HG02623 (cell line): ENCODE measurements around the gene BMP2K.
A peak's percentile ranks its signal among the peaks of the same experiment; 100 is the strongest.
"Not testable (repeated sequence)": the region's sequence is repeated elsewhere in the genome, so short reads cannot be mapped to it uniquely, and the experiment has no call there.

Source experiments
- ATAC-seq: cut with Tn5 transposase; IDR thresholded peaks from one replicate; pipeline ENCODE4 v1.9.1; 2021; ENCODE audit warnings: moderate library complexity; ENCODE audit not compliant: unreplicated experiment

Gene BMP2K

DNA sequence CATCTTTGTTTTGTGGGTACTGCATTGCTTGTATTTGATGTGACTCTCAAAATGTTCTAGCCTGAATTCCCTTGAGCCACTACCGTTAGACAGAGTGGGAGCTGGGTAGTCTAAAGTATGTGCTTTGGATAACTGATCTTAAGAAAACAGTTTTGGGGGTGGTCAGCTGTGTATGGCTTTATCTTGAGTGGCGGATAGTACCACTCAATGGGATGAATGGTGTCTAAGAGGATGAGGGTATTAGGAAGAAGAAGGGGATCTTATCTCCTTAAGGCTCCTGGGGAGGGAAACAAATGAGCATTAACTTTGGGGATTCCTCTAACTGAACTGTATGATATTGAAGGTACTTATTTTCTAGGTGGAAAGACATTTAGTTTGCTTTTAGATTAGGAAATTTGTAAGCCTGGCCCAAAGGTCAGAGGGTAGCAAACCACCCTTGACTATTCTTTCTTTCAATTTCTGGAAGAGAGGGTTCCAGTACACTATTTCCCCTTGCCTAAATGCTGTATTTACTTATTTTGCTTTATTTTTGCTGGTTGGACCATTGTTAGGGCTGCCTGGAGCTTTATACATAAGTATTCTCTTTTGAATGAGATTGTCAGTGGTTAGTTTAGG is 11.3 kb downstream of the BMP2K start:
- ATAC-seq, result no peak

DNA sequence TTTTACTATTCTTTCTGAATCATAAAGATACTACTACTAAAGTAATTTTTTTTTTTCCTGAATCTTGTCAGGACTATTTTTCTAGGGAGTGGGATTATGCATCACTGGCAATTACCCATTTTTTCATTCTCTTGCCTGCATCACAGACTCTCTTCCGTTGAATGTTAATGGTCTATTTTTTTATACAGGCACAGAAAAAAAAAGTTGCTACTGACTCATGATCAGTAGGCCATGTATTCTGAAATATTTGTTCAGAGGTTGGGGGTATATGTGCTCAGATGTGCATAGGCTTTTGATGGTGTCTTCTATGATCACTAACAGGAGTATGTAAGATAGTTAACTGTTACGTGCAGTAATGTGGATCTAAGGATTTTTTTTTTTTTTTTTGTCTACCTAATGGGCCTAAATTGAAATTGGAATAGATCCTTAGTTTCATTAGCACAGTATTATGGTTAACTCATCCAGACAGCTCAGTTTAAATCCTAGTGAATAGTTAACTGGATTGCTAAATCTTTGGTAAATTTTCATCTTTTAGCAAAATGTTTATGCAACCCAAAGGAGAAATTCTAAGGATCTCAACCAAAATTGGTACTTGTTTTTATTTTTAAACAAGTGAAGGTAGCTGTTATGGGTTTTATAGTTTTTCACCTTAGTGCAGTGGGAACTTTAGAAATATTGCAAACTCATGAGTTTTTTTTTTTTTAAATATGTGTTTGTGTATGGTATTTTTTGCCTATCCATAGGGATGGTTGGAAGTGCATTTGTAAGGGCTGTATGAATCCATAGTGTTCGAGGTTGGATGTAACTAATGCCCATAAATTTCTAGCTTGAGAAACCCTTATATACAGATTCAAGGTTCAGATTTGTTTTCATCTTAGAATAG is 12.1 kb downstream of the BMP2K start:
- no peak for ATAC-seq

DNA sequence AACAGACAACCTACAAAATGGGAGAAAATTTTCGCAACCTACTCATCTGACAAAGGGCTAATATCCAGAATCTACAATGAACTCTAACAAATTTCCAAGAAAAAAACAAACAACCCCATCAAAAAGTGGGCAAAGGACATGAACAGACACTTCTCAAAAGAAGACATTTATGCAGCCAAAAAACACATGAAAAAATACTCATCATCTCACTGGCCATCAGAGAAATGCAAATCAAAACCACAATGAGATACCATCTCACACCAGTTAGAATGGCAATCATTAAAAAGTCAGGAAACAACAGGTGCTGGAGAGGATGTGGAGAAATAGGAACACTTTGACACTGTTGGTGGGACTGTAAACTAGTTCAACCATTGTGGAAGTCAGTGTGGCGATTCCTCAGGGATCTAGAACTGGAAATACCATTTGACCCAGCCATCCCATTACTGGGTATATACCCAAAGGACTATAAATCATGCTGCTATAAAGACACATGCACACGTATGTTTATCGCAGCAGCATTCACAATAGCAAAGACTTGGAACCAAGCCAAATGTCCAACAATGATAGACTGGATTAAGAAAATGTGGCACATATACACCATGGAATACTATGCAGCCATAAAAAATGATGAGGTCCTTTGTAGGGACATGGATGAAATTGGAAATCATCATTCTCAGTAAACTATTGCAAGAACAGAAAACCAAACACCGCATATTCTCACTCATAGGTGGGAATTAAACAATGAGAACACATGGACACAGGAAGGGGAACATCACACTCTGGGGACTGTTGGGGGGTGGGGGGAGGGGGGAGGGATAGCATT is 19.7 kb downstream of the BMP2K start:
- ATAC-seq, result not testable (repeated sequence)

DNA sequence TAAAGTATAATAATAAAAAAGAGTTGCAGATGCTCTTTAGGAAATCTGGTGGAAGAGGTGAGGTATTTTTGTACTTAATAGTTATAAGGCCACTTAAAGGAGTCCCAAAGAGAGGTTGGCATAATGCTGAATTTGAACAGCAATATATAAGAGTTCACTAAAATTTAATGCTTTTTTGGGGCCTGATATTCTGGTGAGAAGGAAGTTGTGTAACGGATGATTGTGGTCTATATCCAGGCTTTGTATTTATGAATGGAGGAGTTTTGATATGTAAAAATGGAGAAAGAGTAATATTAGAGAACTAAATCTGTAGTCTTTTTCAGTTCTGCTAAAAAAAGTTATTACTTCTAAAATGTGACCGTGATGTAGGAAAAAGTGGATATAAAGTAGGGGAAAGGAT is 20.4 kb downstream of the BMP2K start:
- ATAC-seq, result no peak

DNA sequence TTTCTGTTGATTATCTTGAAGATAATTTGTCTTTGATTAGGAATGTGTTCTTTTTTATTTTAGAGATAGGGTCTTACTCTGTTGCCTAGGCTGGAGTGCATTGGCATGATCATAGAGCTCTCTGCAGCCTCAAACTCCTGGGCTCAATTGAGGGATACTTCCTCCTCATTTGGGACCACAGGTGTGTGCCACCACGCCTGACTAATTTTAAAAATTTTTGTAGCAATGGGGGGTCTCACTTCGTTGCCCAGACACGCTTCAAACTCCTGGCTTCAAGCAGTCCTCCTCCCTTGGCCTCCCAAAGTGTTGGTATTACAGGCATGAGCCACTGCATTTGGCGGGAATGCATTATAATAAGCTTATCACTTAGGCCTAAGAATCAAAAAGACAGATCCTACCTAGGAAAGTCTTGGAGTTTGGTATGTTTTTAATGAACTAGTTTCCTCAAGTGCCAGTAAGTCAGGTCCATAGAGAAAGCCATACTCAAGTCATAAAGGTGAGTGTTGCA is 21.7 kb downstream of the BMP2K start:
- ATAC-seq, result no peak

DNA sequence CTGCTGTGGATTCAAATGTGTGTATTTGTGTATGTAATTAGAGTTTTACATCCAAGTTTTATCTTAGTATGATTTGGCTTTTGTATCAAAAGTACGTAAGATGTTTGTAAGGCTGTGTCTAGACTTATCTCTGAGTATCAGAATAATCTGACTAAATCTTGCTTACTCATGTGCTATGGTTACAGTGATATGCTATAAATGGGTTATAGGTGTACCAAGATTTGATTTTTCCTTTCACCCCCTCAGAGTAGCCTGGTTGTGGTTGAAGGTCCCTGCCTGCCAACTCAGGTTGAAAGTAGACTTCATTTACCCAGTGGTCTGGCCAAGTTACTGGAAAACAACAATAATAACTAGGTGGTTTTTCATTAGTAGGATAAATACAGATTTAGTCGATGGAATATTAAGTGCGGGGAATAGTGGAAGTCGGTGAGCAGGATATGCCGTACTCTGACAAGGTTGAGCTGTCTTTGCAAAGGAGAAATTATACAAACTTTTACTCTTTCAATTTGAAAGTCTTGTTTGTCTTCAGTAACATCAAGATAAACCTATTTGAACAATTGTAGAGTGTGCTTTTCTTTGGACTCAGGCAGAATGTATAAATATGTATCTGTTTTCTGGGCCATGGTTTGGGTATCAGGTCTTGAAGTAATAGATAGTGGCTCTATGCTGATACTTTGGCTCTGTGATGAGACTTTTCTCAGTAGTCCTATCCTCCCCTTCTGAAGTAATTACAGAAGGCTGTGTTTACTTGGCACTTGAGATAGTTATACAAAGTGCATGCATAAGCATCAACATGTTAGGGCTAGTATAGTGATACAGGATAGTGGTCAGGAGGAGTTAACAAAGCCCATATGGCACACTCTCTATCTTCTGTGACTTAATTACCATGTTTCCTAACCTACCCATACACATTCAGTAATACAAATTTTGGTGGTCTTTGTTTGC is 23.7 kb downstream of the BMP2K start:
- ATAC-seq, result no peak

DNA sequence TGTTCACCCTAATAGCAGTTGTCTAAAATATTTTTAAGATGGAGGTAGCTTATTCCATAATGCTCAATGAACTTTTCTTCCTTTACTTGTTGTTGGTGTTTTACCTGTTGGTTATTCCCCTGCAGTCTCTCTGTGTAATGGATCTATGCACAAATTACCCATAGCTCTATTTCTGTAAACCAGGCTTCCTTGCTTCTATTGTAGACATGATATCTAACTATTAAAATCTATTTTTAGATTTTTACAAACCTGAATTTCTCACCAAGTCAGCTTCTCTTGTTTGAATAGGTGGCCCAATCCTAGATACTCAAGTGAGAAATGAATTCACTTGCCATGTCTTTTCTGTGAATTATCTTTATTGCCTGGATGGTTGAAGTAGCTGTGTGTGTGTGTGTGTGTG is 24.8 kb downstream of the BMP2K start:
- ATAC-seq, result no peak

DNA sequence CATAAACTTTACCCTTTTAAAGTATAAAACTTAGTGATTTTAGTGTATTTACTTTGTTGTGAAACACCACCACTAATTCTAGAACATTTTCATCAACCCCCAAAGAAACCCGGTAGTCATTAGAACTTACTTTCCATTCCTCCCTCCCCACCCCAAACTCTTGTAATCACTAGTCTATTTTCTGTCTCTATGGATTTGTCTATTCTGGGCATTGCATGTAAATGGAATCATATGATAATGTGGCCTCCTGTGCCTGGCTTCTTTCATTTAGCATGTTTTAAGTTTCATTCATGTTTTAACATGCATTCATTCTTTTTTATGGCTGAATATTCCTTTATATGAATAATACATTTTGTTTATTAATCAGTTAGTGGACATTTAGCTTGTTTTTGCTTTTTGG is 27.8 kb downstream of the BMP2K start:
- no peak for ATAC-seq

DNA sequence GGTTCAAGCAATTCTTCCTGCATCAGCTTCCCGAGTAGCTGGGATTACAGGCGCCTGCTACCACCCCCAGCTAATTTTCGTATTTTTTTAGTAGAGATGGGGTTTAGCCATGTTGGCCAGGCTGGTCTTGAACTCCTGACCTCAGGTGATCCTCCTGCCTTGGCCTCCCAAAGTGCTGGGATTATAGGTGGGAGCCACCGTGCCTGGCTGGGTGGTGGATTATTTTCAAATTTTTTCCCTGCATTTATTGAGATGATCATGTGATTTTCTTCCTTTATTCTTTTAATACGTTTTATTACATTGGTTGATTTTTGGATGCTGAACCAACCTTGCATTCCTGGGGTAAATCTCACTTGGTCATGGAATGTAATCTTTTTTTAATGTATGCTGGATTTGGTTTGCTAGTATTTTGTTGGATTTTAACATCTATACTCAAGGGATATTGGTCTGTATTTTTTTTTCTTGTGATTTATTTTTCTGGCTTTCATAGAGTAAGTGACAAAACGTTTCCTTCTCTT is 30.9 kb downstream of the BMP2K start:
- ATAC-seq, result no peak

DNA sequence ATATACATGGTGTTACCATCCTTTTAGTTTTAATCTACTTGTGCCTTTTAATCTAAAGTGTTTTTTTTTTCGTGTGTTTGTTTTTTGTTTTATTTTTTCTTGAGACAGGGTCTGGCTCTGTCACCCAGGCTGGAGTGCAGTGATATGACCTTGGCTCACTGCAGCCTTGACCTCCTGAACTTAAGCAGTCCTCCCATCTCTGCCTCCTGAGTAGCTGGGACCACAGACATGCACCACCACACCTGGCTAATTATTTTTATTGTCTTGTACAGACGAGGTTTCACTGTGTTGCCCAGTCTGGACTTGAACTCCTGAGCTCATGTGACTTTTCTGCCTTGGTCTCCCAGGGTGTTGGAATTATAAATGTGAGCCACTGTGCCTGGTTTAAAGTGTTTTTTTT is 33.1 kb downstream of the BMP2K start:
- ATAC-seq, result no peak

DNA sequence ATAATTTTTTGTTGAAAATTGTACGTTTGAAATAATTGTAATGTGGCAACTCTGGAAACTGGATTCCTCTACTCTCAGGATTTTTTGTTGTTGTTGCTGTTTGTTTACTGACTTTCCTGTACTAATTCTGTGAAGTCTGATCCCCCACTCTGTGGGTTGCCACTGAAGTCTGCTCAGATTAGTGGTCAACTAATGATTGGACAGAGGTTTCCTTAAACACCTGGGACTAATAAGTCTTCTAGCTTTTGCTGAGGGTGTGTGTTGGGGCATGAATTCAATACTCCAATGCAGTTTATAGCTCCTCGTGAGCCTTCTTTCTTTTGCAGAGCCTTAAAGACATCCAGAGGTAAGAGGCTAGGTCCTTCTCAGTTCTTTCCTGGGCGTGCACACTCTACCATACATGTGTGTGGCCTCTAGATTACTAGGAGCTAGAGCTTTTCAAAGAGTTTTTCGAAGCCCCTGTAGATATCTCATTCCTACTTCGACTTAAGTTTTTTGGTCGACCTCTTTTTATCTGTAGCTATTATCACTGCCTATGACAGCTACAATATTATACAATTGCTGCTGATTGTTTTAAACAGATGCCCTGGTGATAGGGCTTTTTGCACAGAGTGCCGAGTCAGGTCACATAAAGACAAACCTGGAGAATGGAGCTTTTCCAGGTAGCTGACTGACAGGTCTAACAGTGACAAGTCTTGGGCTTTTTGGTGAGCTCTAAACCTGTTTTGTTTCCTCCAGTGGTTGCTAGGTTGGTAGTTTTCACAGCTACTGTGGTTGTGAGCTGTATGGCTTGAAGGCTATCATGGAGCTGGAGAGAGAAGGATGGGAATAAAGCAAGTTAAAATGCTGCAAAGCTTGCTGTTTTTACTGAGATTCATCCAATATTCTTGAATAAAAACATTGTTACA is 34.0 kb downstream of the BMP2K start:
- no peak for ATAC-seq

DNA sequence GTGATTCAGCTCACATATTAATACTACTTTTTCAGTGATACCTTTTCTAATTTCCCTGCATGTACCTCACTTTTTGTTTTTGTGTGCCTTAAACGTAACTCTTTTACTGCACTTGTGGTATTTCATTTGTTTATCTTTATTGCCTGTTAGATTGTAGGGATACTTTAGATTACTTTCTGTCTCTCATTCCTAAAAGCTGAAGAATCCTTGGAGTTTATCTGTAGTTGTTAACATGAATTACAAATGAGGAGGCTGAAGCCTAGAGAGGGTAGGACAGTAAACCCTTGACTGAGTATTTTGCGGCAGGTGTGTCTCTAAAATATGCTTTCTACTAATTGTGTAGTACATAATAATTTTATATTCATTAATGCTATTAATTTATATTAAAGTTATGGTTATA is 34.9 kb downstream of the BMP2K start:
- no peak for ATAC-seq

DNA sequence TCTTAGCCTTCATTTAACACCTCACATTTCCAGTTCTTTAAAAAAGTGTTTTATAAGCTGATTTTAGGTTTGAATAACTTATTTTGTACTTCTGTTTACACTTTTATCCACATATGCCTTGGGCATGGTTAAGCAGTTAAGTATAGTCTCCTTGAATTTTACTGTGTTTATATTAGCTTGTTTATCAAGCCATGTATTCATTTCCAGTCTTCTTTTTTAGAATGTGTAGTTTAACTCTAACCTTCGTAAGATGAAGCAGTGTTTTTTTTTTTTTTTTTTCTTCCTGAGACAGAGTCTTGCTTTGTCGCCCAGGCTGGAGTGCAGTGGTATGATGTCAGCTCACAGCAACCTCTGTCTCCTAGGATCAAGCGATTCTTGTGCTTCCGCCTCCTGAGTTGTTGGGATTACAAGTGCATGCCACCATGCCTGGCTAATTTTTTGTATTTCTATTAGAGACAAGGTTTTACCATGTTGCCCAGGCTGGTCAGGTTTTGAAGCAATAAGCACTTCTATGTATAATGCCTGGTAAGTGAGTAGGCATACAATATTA is 42.5 kb downstream of the BMP2K start:
- no peak for ATAC-seq

DNA sequence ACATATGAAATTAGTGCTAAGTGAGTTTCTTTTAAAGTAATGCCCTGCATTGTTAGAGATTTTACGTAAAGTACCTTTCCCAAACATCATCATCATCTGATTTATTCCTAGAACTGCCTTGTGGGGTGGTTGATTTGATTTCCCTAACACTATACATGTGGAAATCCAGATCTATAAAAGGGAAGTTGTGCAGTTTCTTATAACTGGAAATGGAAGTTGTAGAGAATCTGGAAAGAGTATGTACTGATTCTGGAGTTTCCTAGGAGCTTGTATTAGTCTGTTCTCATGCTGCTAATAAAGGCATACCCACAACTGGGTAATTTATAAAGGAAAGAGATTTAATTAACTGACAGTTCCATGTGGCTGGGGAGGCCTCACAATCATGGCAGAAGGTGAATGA is 47.9 kb downstream of the BMP2K start:
- ATAC-seq, result no peak

DNA sequence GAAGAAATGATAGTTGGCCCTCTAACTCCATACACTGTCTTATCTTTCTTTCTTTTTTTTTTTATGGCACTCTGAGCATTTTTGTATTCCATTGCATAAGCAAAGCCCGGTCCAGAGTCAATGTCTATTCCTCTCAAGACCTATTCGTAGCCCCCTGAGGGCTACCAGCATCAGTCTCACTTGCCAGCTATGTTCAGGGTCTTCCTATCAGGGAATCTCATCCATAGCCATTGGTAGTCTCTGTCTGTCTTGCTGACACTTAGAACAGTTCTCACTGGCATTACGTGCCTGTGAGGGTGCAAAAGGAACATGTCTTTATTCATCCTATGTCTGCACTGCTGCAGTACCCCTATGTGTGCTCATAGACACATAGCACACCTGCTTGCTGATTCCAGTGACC is 51.0 kb downstream of the BMP2K start:
- no peak for ATAC-seq

DNA sequence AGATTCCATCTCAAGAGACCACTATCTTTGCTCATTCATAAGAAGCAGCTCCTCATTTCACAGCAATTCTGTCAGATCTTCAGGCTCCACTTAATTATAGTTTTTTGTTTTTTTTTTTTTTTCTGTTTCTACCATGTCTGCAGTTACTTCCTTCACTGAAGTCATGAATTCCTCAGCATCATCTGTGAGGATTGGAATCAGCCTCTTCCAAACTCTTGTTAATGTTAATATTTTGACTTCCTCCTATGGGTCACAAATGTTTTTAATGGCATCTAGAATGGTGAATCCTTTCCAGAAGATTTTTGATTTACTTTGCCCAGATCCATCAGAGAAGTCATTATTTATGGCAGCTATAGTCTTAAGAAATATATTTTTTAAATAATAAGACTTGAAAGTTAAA is 53.1 kb downstream of the BMP2K start:
- no peak for ATAC-seq

DNA sequence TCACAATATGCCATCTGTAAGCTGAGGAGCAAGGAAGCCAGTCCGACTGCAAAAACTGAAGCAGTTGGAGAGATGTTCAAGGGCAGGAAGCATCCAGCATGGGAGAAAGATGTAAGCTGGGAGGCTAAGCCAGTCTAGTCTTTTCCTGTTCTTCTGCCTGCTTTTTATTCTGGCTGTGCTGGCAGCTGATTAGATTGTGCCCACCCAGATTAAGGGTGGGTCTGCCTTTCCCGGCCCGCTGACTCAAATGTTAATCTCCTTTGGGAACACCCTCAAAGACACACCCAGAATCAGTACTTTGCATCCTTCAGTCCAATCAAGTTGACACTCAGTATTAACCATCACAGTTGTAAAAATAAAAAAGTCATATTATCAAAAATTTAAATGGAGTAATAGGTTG is 63.5 kb downstream of the BMP2K start:
- ATAC-seq, result not testable (repeated sequence)

DNA sequence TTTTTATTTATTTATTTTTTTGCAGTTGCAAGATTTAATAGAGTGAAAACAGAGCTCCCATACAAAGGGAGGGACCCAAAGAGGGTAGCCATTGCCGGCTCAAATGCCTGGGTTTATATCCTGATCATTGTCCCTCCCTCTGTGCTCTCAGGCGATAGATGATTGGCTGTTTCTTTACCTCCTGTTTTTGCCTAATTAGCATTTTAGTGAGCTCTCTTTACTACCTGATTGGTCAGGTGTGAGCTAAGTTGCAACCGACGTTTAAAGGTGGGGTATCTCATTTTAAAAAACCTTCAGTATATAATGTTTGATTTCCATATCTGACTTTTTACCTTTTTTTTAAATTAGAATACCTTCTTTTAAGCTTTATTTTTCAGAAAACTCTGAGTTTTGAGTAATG is 64.1 kb downstream of the BMP2K start:
- ATAC-seq, result not testable (repeated sequence)

DNA sequence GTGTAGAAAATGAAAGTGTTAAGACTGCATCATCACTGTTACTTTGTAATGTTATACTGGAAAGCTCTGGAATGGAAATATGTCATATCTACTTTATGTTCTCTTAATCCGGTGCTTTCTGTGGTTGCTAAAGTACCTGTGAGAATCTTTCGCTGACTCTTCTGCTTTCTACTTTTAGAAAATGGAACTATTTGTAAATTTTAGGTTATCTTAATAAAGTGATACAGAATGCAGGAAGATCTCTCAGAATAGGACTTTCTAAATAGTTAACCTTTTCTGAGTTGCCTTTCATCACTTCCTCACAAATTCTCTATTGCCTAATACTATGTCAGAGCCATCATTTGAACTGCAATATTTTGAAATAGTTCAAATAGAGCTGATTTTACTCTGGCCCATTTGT is 69.3 kb downstream of the BMP2K start:
- ATAC-seq, result peak; percentile 40
